Measurements from ENCODE around the gene TGM2. TPM values are rescaled to one million over a fixed set of nuclear protein-coding genes. Genes with fewer than 3 reads are reported as not detected.

TGM2 gene
- total and polyA plus RNA-seq, 2 donors (not counting 1 experiment from before 2014, with no cell fraction given): 2.4 to 60.8 TPM

- ChIA-PET POLR2A (no interaction called here), CTCF (no interaction called here)
- intact Hi-C loops (cut with micrococcal nuclease): no loop called here
- Histone ChIP-seq H3K4me2 (replicated peaks; ENCODE audit: low read depth, low read length, poor library complexity, severe bottlenecking) (no peak overlapping the region), H3K36me3 (replicated peaks in 1 of 2; ENCODE audit: control extremely low read depth in 1 of 2, control insufficient read depth in 1 of 2, extremely low read depth in 1 of 2, insufficient read depth in 2 of 2, low read length in 1 of 2) (no peaks in the 10 kb centered on the region), H3K27me3 (replicated peaks in 1 of 4; ENCODE audit: control extremely low read depth in 1 of 4, control insufficient read depth in 3 of 4, insufficient read depth in 4 of 4, low read length in 3 of 4) (peaks cover 0 to 5% (median under 1%) of the 10 kb centered on the region in 4 experiments), H3K4me1 (ENCODE audit: control insufficient read depth in 2 of 2, insufficient read depth in 2 of 2, low read length in 2 of 2) (no peaks in the 10 kb centered on the region), H4K20me1 (ENCODE audit: control insufficient read depth, insufficient read depth, low read length, poor library complexity, severe bottlenecking) (no peaks in the 10 kb centered on the region), H3K9ac (ENCODE audit: low read length) (no peak overlapping the region), H2AFZ (ENCODE audit: insufficient read depth, low read depth, low read length, poor library complexity, severe bottlenecking) (no peak overlapping the region), H3K79me2 (ENCODE audit: control insufficient read depth, insufficient read depth, low read length) (no peaks in the 10 kb centered on the region), H3K27ac (ENCODE audit: low read length in 2 of 2) (no peak overlapping the region), H3K9me3 (ENCODE audit: control extremely low read depth in 1 of 3, control insufficient read depth in 2 of 3, insufficient read depth in 1 of 3, low read length in 2 of 3) (no peaks in the 10 kb centered on the region), H3K4me3 (ENCODE audit: control extremely low read depth in 1 of 5, extremely low read depth in 1 of 5, insufficient read depth in 1 of 5, low read depth in 2 of 5, low read length in 4 of 5) (no peak overlapping the region)
- no peak for ATAC-seq (ENCODE audit: low read depth)
- TF ChIP-seq EZH2 (IDR thresholded peaks at IDR 0.05; ENCODE audit: borderline replicate concordance, insufficient read depth, low read depth, low read length, poor library complexity, severe bottlenecking) (no peak), CTCF (IDR thresholded peaks at IDR 0.05) (no peak)
- no peak for DNase-seq
- Mint-ChIP-seq H3K4me1 (no peaks in the 10 kb centered on the region), H3K4me3 (no peak overlapping the region), H3K9me3 (ENCODE audit: insufficient read depth) (no peaks in the 10 kb centered on the region), H3K27ac (no peak overlapping the region), H3K27me3 (peaks cover 17% of the 10 kb centered on the region)
- 95% methylated on average over 5 of the region's 5 CpGs for WGBS (ENCODE audit: insufficient coverage)
Measured at GRCh38 chr20:38187517-38187916, 22.4 kb upstream of the TGM2 start.

DNA sequence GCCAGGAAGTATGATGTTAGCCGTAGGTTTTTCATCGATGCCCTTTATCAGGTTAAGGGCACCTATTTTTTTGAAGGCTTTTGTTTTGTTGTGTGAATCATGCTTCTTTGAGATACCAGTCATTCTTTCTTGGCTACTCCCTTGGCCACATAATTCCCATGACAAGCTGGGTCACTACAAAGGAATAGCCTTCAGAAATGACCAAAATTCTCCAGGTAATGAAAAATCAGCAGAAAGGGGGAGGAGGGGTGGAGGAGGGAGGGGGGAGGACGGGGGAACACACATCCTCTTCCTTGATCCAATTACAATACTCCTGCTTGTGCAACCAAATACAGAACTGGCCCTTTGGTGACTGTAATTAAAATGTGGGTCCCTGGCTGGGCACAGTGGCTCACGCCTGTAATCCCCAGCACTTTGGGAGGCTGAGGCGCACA lies 21.7 kb upstream of the TGM2 start:
- no peak overlapping the region for H3K4me2 ChIP-seq (replicated peaks; ENCODE audit: low read depth, low read length, poor library complexity, severe bottlenecking)
- Mint-ChIP-seq H3K27ac (no peak overlapping the region), H3K27me3 (peaks cover 17% of the 10 kb centered on the region)

More for the DNA sequence above, 21.7 kb upstream of the TGM2 start:
- Mint-ChIP-seq H3K4me3 (no peak overlapping the region), H3K4me1 (no peaks in the 10 kb centered on the region), H3K9me3 (ENCODE audit: insufficient read depth) (no peaks in the 10 kb centered on the region)
- peaks cover 0 to 3% (median 0%) of the 10 kb centered on the region in 4 experiments for H3K27me3 ChIP-seq (replicated peaks in 1 of 4; ENCODE audit: control extremely low read depth in 1 of 4, control insufficient read depth in 3 of 4, insufficient read depth in 4 of 4, low read length in 3 of 4)
- ATAC-seq (ENCODE audit: low read depth): no peak
- no peak overlapping the region for H3K4me3 ChIP-seq (ENCODE audit: control extremely low read depth in 1 of 5, extremely low read depth in 1 of 5, insufficient read depth in 1 of 5, low read depth in 2 of 5, low read length in 4 of 5)
- intact Hi-C loops (cut with micrococcal nuclease): no loop called here
- no peak overlapping the region for H3K9ac ChIP-seq (ENCODE audit: low read length)
- ChIA-PET POLR2A (no interaction called here), CTCF (no interaction called here)
- TF ChIP-seq CTCF (IDR thresholded peaks at IDR 0.05): no peak
- no peak for TF ChIP-seq EZH2 (IDR thresholded peaks at IDR 0.05; ENCODE audit: borderline replicate concordance, insufficient read depth, low read depth, low read length, poor library complexity, severe bottlenecking)
- no peak for DNase-seq
- no peaks in the 10 kb centered on the region for H3K4me1 ChIP-seq (ENCODE audit: control insufficient read depth in 2 of 2, insufficient read depth in 2 of 2, low read length in 2 of 2)
- H2AFZ ChIP-seq (ENCODE audit: insufficient read depth, low read depth, low read length, poor library complexity, severe bottlenecking): no peak overlapping the region
- no peaks in the 10 kb centered on the region for H4K20me1 ChIP-seq (ENCODE audit: control insufficient read depth, insufficient read depth, low read length, poor library complexity, severe bottlenecking)
- no peaks in the 10 kb centered on the region for H3K9me3 ChIP-seq (ENCODE audit: control extremely low read depth in 1 of 3, control insufficient read depth in 2 of 3, insufficient read depth in 1 of 3, low read length in 2 of 3)
- no peaks in the 10 kb centered on the region for H3K79me2 ChIP-seq (ENCODE audit: control insufficient read depth, insufficient read depth, low read length)
- no peak overlapping the region for H3K27ac ChIP-seq (ENCODE audit: low read length in 2 of 2)
- no peaks in the 10 kb centered on the region for H3K36me3 ChIP-seq (replicated peaks in 1 of 2; ENCODE audit: control extremely low read depth in 1 of 2, control insufficient read depth in 1 of 2, extremely low read depth in 1 of 2, insufficient read depth in 2 of 2, low read length in 1 of 2)
- WGBS (ENCODE audit: insufficient coverage): 83% methylated on average over 2 of the region's 5 CpGs
